ENCODE results near the gene ACER3.
A peak's percentile ranks its signal among the peaks of the same experiment; 100 is the strongest.
"Not testable (repeated sequence)": the region's sequence is repeated elsewhere in the genome, so short reads cannot be mapped to it uniquely, and the experiment has no call there.

The ACER3 gene

DNA sequence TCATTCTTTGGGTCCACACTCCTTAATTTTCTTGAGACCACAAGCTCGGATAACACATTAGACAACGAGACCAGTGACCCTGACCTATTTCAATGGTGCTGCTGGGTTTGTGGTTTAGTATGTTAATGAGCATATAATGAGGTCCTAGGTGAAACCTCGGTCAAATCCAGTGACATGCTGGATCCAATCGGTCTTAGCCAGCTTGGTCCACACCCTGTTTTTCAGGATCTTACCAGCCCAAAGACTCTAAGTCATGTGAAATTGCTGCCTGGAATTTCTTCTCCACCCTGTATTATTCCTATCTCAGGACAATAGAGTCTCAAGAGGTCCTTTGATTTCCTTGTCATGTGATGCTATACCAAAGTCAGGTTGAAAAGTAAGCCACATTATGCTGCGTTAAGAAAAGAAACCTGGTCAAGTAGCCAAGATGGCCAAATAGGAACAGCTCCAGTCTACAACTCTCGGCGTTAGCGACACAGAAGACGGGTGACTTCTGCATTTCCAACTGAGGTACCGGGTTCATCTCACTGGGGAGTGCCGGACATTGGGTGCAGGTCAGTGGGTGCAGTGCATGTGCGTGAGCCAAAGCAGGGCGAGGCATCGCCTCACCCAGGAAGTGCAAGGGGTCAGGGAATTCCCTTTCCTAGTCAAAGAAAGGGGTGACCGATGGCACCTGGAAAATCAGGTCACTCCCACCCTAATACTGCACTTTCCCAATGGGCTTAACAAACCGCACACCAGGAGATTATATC lies 102.9 kb downstream of the ACER3 start:
- DNase-seq; intact Hi-C loops (cut with DNase I): not testable (repeated sequence)

DNA sequence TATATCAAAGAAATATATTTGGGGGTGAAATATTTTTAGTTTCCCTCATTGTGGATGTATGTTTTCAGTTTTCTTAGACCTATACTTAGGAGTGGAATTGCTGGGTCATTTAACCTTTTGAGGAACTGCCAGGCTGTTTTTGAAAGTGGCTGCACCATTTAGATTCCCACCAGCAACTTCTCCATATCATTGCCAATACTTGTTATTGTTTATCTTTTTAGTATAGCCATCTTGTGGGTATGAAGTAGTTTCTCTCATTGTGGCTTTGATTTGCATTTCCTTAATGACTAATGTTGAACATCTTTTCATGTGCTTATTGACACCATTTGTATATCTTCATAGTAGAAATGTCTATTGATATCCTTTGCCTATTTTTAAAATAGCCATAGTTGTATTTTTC lies 111.3 kb downstream of the ACER3 start:
- DNase-seq = no peak
- intact Hi-C loops (cut with DNase I) = no loop called here

- intact Hi-C loops (cut with DNase I) = no loop called here
- no peak for DNase-seq
Measured at GRCh38 chr11:76974179-76974891, 113.6 kb downstream of the ACER3 start.

- DNase-seq = no peak
Measured at GRCh38 chr11:76975513-76975912, 114.8 kb downstream of the ACER3 start.

DNA sequence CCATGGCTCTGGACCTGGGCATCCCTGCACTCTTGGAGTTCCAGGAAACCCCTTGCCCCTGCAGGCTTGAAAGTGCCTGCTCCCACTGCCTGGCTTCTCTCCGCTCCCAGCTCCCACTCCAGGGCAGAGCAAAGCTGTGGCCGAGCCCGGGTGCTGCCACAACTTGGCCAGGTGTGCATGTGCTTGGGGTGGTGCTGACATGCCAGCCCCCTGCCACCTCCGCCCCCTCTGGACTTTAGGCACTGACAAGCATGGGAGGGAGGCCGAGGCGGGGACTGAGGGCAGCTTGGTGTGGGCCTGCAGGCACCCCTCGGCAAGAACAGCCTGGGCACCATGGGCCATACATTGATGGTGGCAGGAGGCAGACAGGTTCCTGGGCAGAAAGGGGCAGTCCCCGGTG lies 117.1 kb downstream of the ACER3 start:
- intact Hi-C loops (cut with DNase I) = no loop called here
- DNase-seq = no peak

More at GRCh38 chr11:76975513-76975912, 114.8 kb downstream of the ACER3 start:
- intact Hi-C loops (cut with DNase I) = no loop called here

DNA sequence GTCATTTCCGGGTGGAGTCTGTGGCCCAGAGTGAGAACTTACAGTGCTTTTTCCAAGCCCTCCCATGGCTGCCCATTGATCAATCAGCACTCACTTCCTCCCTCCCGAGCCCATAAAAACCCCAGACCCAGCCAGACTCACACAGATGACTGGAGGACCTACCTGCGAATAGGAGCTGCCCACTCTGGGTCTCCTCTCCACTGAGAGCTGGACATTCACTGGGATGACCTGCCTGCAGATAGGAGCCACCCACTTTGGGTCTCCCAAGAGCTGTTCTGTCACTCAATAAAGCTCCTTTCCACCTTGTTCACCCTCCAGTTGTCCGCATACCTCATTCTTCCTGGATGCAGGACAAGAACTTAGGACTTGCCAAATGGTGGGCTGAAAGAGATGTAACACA lies 117.5 kb downstream of the ACER3 start:
- intact Hi-C loops (cut with DNase I) = no loop called here
- DNase-seq = no peak

- intact Hi-C loops (cut with DNase I) = no loop called here
- peak in 32 of 42 donors; percentile 2 to 69 (median 35) for DNase-seq
Measured at GRCh38 chr11:76978818-76979217, 118.1 kb downstream of the ACER3 start.

- no peak for DNase-seq
Measured at GRCh38 chr11:76980196-76980595, 119.5 kb downstream of the ACER3 start.

GRCh38 chr11:76984743-76985142 lies 124.0 kb downstream of the ACER3 start:
- intact Hi-C loops (cut with DNase I) = no loop called here
- no peak for DNase-seq

More at GRCh38 chr11:76980196-76980595, 119.5 kb downstream of the ACER3 start:
- intact Hi-C loops (cut with DNase I) = no loop called here

DNA sequence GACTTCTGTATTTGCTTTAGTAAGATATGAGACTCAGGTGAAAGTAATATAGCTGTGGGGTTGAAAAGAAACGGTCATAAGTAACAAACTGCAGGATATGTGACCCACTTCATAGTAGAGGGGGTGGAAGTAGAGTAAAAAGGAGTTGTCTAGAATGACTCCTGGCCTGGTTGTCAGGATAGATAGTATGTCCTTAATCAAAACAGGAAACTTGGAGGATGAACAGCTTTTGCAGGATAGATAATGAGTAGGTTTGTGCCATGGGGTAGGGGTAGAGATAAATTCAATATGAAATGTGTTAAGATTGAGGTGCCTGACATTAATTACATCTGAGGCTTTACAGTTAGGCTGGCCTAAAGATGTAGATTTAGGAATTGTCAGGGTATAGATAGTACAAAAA lies 126.5 kb downstream of the ACER3 start:
- DNase-seq = no peak
- intact Hi-C loops (cut with DNase I) = no loop called here

GRCh38 chr11:76990628-76991027 lies 129.9 kb downstream of the ACER3 start:
- no peak for DNase-seq
- intact Hi-C loops (cut with DNase I) = no loop called here

- intact Hi-C loops (cut with DNase I) = no loop called here
- no peak for DNase-seq
Measured at GRCh38 chr11:76995081-76995576, 134.4 kb downstream of the ACER3 start.

DNA sequence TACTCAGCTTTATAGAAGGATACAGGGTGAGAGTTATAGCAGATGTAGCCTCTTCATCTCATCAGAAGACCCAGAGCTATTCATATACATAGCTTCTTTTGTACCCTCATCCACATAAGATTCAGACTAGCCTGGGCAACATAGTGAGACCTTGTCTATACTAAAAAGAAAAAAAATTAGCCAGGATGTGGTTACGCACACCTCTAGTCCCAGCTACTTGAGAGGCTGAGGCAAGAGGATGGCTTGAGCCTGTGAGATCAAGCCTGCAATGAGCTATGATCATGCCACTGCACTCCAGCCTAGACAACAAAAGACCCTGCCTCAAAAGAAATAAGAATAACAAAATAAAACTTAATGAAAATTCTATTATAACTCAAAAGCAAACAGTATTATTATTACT lies 136.8 kb downstream of the ACER3 start:
- intact Hi-C loops (cut with DNase I) = no loop called here

GRCh38 chr11:76999597-76999996 lies 138.9 kb downstream of the ACER3 start:
- DNase-seq = no peak
- intact Hi-C loops (cut with DNase I) = no loop called here

More for the DNA sequence above, 136.8 kb downstream of the ACER3 start:
- DNase-seq = no peak

DNA sequence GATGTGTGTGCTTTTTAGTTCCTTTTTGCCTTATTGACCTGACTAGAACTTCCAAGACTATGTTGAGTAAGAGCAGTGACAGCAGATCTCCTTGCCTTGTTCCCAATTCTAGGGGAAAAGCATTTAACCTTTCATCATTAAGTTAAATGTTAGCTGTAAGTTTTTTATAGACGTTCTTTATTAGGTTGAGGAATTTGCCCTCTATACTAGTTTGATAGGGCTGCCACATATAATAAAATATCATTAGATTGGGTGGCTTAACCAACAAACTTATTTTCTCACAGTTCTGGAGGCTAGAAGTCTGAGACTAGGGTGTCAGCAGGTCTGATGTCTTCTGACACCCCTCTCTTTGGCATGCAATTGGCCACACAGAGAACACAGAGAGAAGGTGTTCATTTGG lies 140.9 kb downstream of the ACER3 start:
- intact Hi-C loops (cut with DNase I) = no loop called here

GRCh38 chr11:77002776-77003175 lies 142.1 kb downstream of the ACER3 start:
- intact Hi-C loops (cut with DNase I) = no loop called here
- DNase-seq = no peak

More for the DNA sequence above, 140.9 kb downstream of the ACER3 start:
- no peak for DNase-seq

DNA sequence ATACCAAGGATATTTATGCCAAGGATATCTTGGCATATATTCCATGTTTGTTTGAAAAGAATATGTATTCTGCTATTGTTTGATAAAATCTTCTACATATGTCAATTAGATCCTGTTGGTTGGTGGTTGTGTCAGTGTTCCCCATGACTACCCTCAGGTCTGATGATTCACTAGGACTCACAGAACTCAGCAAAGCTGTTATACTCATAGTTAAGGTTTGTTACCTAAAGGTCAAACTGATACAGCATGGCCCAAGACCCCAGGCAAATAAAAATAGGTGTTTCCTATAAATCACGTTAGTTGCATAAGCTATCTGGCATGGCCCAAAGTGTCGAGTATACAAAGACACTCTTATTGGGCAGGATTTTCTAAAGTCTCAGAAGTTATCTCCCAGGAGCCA lies 143.2 kb downstream of the ACER3 start:
- DNase-seq = no peak
- intact Hi-C loops (cut with DNase I) = no loop called here

- intact Hi-C loops (cut with DNase I) = no loop called here
- no peak for DNase-seq
Measured at GRCh38 chr11:77009533-77010160, 148.9 kb downstream of the ACER3 start.

DNA sequence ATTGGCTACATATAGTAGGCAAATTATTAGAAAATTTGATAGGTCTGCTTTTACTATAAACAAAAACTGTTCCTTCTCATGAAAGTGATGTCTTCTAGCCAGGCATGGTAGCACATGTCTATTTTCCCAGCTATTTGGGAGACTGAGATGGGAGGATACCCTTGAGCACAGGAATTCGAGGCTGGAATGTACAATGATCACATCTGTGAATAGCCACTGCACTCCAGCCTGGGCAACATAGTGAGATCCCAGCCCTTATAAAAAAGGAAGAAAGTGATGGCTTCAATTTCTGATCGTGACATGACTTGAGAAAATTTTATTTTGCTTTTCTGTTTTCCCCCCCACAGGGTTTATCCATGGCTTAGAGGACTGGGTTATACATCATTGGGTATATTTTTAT lies 154.0 kb downstream of the ACER3 start:
- no peak for DNase-seq
- intact Hi-C loops (cut with DNase I) = no loop called here

GRCh38 chr11:77018396-77018924 lies 157.7 kb downstream of the ACER3 start:
- intact Hi-C loops (cut with DNase I); DNase-seq: not testable (repeated sequence)
